H1 (cell line): ENCODE results near the gene CRYBG1. TPM values are rescaled to one million over a fixed set of nuclear protein-coding genes. Genes with fewer than 3 reads are reported as not detected.

ENCODE experiments used
- CTCF ChIA-PET: fragments of 300-600 bp; sonication (Branson Sonifier 250); formaldehyde crosslinking; loops from one replicate; lab custom pipeline; 2021; ENCODE audit not compliant: partially characterized antibody; lab: Charles Lee
- POLR2A ChIA-PET: fragments of 300-600 bp; sonication (Branson Sonifier 250); formaldehyde crosslinking; loops from one replicate; lab custom pipeline; 2021; ENCODE audit warnings: inconsistent platforms; ENCODE audit not compliant: partially characterized antibody; lab: Charles Lee
- DNase-seq, 2 experiments: peaks; one replicate each; pipeline versions ENCODE4 v3.0.0 to v3.0.0-alpha.2; 2010 to 2022; ENCODE audit warnings: low spot score in 2 of 2, low read depth in 1 of 2, mixed read lengths in 1 of 2
- FAIRE-seq: peaks from 2 replicates; lab custom pipeline; 2011; peaks lifted over from hg19 to GRCh38; lab: Jason Lieb, UNC
- H2AFZ ChIP-seq: 2 replicates; pipeline ENCODE4 v1.8.1; 2012; ENCODE audit warnings: low read length, inconsistent platforms
- H2AK5ac ChIP-seq: 2 replicates; pipeline ENCODE4 v1.6.1; 2013; ENCODE audit warnings: low read depth, low read length
- H2BK120ac ChIP-seq: replicated peaks from 2 replicates; pipeline ENCODE3; 2013; ENCODE audit warnings: low read depth, low read length, inconsistent platforms
- H2BK12ac ChIP-seq: 2 replicates; pipeline ENCODE4 v1.6.1; 2013; ENCODE audit warnings: low read depth, low read length
- H2BK15ac ChIP-seq: 2 replicates; pipeline ENCODE4 v1.6.1; 2013; ENCODE audit warnings: low read length
- H2BK20ac ChIP-seq: 2 replicates; pipeline ENCODE4 v1.6.1; 2013; ENCODE audit warnings: low read length
- H2BK5ac ChIP-seq: 2 replicates; pipeline ENCODE4 v1.6.1; 2013; ENCODE audit warnings: low read depth, low read length
- H3K14ac ChIP-seq: 2 replicates; pipeline ENCODE4 v1.6.1; 2013; ENCODE audit warnings: inconsistent platforms; ENCODE audit not compliant: insufficient read length
- H3K18ac ChIP-seq: 2 replicates; pipeline ENCODE4 v1.6.1; 2013; ENCODE audit warnings: low read length; ENCODE audit errors: extremely low read depth
- H3K23ac ChIP-seq: 2 replicates; pipeline ENCODE4 v1.6.1; 2013; ENCODE audit warnings: inconsistent platforms; ENCODE audit not compliant: insufficient read length
- H3K23me2 ChIP-seq: 2 replicates; pipeline ENCODE4 v1.6.1; 2013; ENCODE audit warnings: low read depth, low read length
- H3K27ac ChIP-seq: 2 replicates; pipeline ENCODE4 v1.6.1; 2011; ENCODE audit warnings: low read depth, low read length, inconsistent platforms
- H3K27me3 ChIP-seq, 4 experiments: replicated peaks in 1 of 4; 1 replicate in 1 of 4; 2 replicates in 3 of 4; pipeline versions ENCODE4 v1.6.1 to v1.8.1; 2011 to 2013; ENCODE audit warnings: low read length in 3 of 4, mild to moderate bottlenecking in 3 of 4, inconsistent platforms in 2 of 4, mixed read lengths in 2 of 4, moderate library complexity in 1 of 4; ENCODE audit not compliant: control insufficient read depth in 3 of 4, insufficient read depth in 3 of 4; ENCODE audit errors: extremely low read depth in 1 of 4
- H3K36me3 ChIP-seq, 4 experiments: 2 replicates each; pipeline versions ENCODE4 v1.6.1 to v1.8.1; 2011 to 2013; ENCODE audit warnings: mild to moderate bottlenecking in 4 of 4, low read length in 3 of 4, moderate library complexity in 2 of 4, control low read depth in 1 of 4, inconsistent platforms in 1 of 4; ENCODE audit not compliant: insufficient read depth in 4 of 4, control insufficient read depth in 2 of 4
- H3K4ac ChIP-seq: replicated peaks from 2 replicates; pipeline ENCODE3; 2013; ENCODE audit warnings: low read length, low read depth, mixed read lengths, inconsistent platforms; ENCODE audit not compliant: insufficient read length
- H3K4me1 ChIP-seq, 4 experiments: replicated peaks in 1 of 4; 1 replicate in 1 of 4; 2 replicates in 3 of 4; pipeline versions ENCODE4 v1.6.1 to v1.8.1; 2011 to 2013; ENCODE audit warnings: low read length in 3 of 4, inconsistent platforms in 2 of 4, mixed read lengths in 1 of 4; ENCODE audit not compliant: insufficient read depth in 4 of 4, control insufficient read depth in 3 of 4
- H3K4me2 ChIP-seq, 2 experiments: 2 replicates each; pipeline versions ENCODE4 v1.6.1 to v1.8.1; 2011 to 2013; ENCODE audit warnings: low read depth in 2 of 2, low read length in 2 of 2, control low read depth in 1 of 2, inconsistent platforms in 1 of 2, mild to moderate bottlenecking in 1 of 2; ENCODE audit not compliant: insufficient read depth in 1 of 2
- H3K4me3 ChIP-seq, 4 experiments: fragments of 200-600, 300-600 bp in 1 of 4; sonication (generic), shearing (Covaris generic), sonication (Bioruptor Twin) in 1 of 4; 2 replicates each; pipeline versions ENCODE4 v1.5.1 to v1.8.1; 2011 to 2016; ENCODE audit warnings: low read length in 4 of 4, low read depth in 3 of 4, control low read depth in 2 of 4, inconsistent platforms in 2 of 4, mild to moderate bottlenecking in 2 of 4, mixed read lengths in 1 of 4, moderate library complexity in 1 of 4; ENCODE audit not compliant: insufficient read depth in 2 of 4; ENCODE audit errors: extremely low read depth in 1 of 4
- H3K56ac ChIP-seq: replicated peaks from 2 replicates; pipeline ENCODE3; 2013; ENCODE audit warnings: low read depth, mild to moderate bottlenecking, mixed read lengths, low read length, inconsistent platforms; ENCODE audit not compliant: insufficient read length
- H3K79me1 ChIP-seq: 2 replicates; pipeline ENCODE4 v1.6.1; 2013; ENCODE audit warnings: low read depth, low read length, control low read depth
- H3K79me2 ChIP-seq, 2 experiments: 2 replicates each; pipeline versions ENCODE4 v1.6.1 to v1.8.1; 2012 to 2013; ENCODE audit warnings: low read length in 2 of 2, mild to moderate bottlenecking in 2 of 2, inconsistent platforms in 1 of 2; ENCODE audit not compliant: insufficient read depth in 2 of 2, control insufficient read depth in 1 of 2
- H3K9ac ChIP-seq, 4 experiments: replicated peaks in 1 of 4; 1 replicate in 1 of 4; 2 replicates in 3 of 4; pipeline versions ENCODE4 v1.6.1 to v1.8.1; 2011 to 2013; ENCODE audit warnings: low read depth in 3 of 4, low read length in 3 of 4, control low read depth in 2 of 4, mild to moderate bottlenecking in 2 of 4, moderate library complexity in 2 of 4, inconsistent platforms in 1 of 4; ENCODE audit errors: extremely low read depth in 1 of 4
- H3K9me3 ChIP-seq, 2 experiments: 2 replicates each; pipeline versions ENCODE4 v1.6.1 to v1.8.1; 2012 to 2013; ENCODE audit warnings: mild to moderate bottlenecking in 2 of 2, moderate library complexity in 2 of 2, control low read depth in 1 of 2, inconsistent platforms in 1 of 2, low read depth in 1 of 2, low read length in 1 of 2, mixed read lengths in 1 of 2; ENCODE audit not compliant: insufficient read depth in 2 of 2
- H4K20me1 ChIP-seq, 2 experiments: replicated peaks in 1 of 2; 2 replicates each; pipeline versions ENCODE3 to v1.8.1; 2011 to 2013; ENCODE audit warnings: inconsistent platforms in 2 of 2, low read length in 2 of 2, mild to moderate bottlenecking in 1 of 2; ENCODE audit not compliant: insufficient read depth in 2 of 2, control insufficient read depth in 1 of 2
- H4K5ac ChIP-seq: 2 replicates; pipeline ENCODE4 v1.6.1; 2013; ENCODE audit warnings: low read length, low read depth, mixed read lengths, inconsistent platforms; ENCODE audit not compliant: insufficient read length
- H4K8ac ChIP-seq: 2 replicates; pipeline ENCODE4 v1.8.0; 2013; ENCODE audit warnings: mild to moderate bottlenecking, moderate library complexity, low read length, inconsistent platforms; ENCODE audit not compliant: insufficient read depth; ENCODE audit errors: extremely low read depth
- H4K91ac ChIP-seq: replicated peaks from 2 replicates; pipeline ENCODE3; 2013; ENCODE audit warnings: low read length, mixed read lengths, inconsistent platforms; ENCODE audit not compliant: insufficient read length
- ASH2L ChIP-seq: fragments of 200-600, 300-600 bp; sonication (generic); IDR thresholded peaks from one replicate; pipeline ENCODE4 v1.7.1; 2017; ENCODE audit warnings: low read length
- BCL11A ChIP-seq, 2 experiments: IDR thresholded peaks; one replicate each; pipeline ENCODE4 v1.6.1; 2011; ENCODE audit warnings: low read depth in 2 of 2, low read length in 2 of 2, mild to moderate bottlenecking in 2 of 2
- EGR1 ChIP-seq: IDR thresholded peaks from 2 replicates; pipeline ENCODE4 v1.6.1; 2011; ENCODE audit warnings: low read depth, low read length, borderline replicate concordance
- EP300 ChIP-seq, 2 experiments: IDR thresholded peaks; 1 replicate in 1 of 2; 2 replicates in 1 of 2; pipeline ENCODE4 v1.6.1; 2011 to 2012; ENCODE audit warnings: low read depth in 2 of 2, low read length in 2 of 2, mild to moderate bottlenecking in 2 of 2, borderline replicate concordance in 1 of 2, inconsistent platforms in 1 of 2, moderate library complexity in 1 of 2
- EZH2 ChIP-seq: fragments of 200-600 bp; sonication (generic); IDR thresholded peaks from 2 replicates; pipeline ENCODE4 v1.7.1; 2012; ENCODE audit warnings: low read depth, mild to moderate bottlenecking, moderate library complexity, low read length, inconsistent platforms; ENCODE audit not compliant: severe bottlenecking
- HDAC6 ChIP-seq: IDR thresholded peaks from one replicate; pipeline ENCODE4 v1.7.1; 2012; ENCODE audit warnings: low read depth, mild to moderate bottlenecking, inconsistent platforms, low read length, moderate library complexity
- JUN ChIP-seq: IDR thresholded peaks from 2 replicates; pipeline ENCODE4 v1.6.1; 2011; ENCODE audit warnings: low read depth, mild to moderate bottlenecking, improper control_type of control experiment, low read length
- KDM1A ChIP-seq: fragments of 200-600, 300-600 bp; sonication (generic); IDR thresholded peaks from 2 replicates; pipeline ENCODE4 v1.7.1; 2016; ENCODE audit warnings: mild to moderate bottlenecking, low read length, borderline replicate concordance
- KDM5A ChIP-seq: fragments of 200-600 bp; IDR thresholded peaks from 2 replicates; pipeline ENCODE4 v1.7.1; 2012; ENCODE audit warnings: mild to moderate bottlenecking, low read length, inconsistent platforms, mixed read lengths
- POU5F1 ChIP-seq: IDR thresholded peaks from 2 replicates; pipeline ENCODE4 v1.6.1; 2011; ENCODE audit warnings: low read depth, mild to moderate bottlenecking, low read length, moderate library complexity
- RFX5 ChIP-seq: IDR thresholded peaks from 2 replicates; pipeline ENCODE4 v1.6.1; 2011; ENCODE audit warnings: low read depth, low read length, improper control_type of control experiment, borderline replicate concordance
- WGBS, 2 experiments: shearing (Covaris generic) in 1 of 2; methylation state at CpG; one replicate each; pipeline versions ENCODE4 v1.1.6 to v1.1.7; 2013 to 2015; ENCODE audit warnings: low lambda C conversion rate in 2 of 2, mixed read lengths in 2 of 2, inconsistent platforms in 1 of 2, low coverage in 1 of 2, missing lambda C conversion rate in 1 of 2; ENCODE audit not compliant: insufficient replicate concordance in 2 of 2, insufficient coverage in 1 of 2, insufficient read length in 1 of 2; ENCODE audit errors: extremely low coverage in 1 of 2, missing lambda C conversion rate in 1 of 2; 5-methylcytosine and 5-hydroxymethylcytosine counted together
- polyA plus RNA-seq, 7 experiments: library from polyadenylated mRNA; depleted of rRNA in 3 of 7; stranded (reverse) in 5 of 7; unstranded in 2 of 7; fragments of >200 nt in 5 of 7; fragments of 200-250 nt in 2 of 7; gene quantifications; 1 replicate in 5 of 7; 2 replicates in 1 of 7; 4 replicates in 1 of 7; pipeline versions ENCODE4 v1.2.1 to v1.2.3, GENCODE V29; 2011 to 2013; ENCODE audit warnings: missing spikeins in 2 of 7, mixed read lengths in 2 of 7
- total RNA-seq: library from RNA; stranded (reverse); fragmentation: NEBNext Ultra II Directional; extraction: Animal tissue kit (Norgen Biotek cat#: 25700); gene quantifications from 2 replicates; pipeline ENCODE4 v1.2.1, GENCODE V29; 2021
- TF ChIP-seq, protein P1 (sequence below): IDR thresholded peaks from 2 replicates; pipeline ENCODE4 v1.6.1; 2012; ENCODE audit warnings: inconsistent platforms

The CRYBG1 gene
- total and polyA plus RNA-seq, 2 of the 8 experiments (the other 6 are each of a cell fraction or from before 2014, with no cell fraction given): 2.2 to 11.6 TPM

DNA sequence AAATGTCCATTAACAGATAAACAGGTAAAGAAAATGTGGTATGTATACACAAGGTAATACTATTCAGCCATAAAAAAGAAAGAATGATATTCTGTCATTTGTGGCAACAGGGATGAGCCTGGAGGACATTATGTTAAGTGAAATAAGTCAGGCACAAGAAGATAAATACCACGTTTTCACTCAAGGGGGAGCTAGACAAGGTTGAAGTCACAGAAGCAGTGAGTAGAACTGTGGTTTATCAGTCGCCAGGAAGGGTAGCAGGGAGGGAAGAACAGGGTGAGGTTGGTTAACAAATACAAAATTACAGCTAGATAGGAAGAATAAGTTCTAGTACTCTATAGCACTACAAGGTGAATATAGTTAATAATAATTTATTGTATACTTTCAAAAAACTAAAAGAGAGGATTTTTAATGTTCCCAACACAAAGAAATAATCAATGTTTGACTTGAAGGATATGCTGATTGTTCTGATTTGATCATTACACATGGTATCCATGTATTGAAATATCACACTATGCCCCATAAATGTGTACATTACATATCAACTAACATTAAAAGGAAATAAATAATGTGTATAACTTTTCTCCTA, 247.7 kb downstream of the CRYBG1 start:
- Histone ChIP-seq H3K4me2 (no peak overlapping the region), H3K9ac (no peak overlapping the region), H3K18ac (no peak overlapping the region), H3K27me3 (no peaks in the 10 kb centered on the region), H3K9me3 (peaks cover 0 to 2% of the 10 kb centered on the region in 2 experiments; a peak in 1 of 4 replicates), H2BK5ac (no peak overlapping the region), H4K5ac (no peak overlapping the region), H2BK20ac (no peak overlapping the region), H2AK5ac (no peak overlapping the region), H3K4ac (no peak overlapping the region), H3K4me3 (no peak overlapping the region), H3K23me2 (no peaks in the 10 kb centered on the region), H2BK12ac (no peak overlapping the region), H4K8ac (no peak overlapping the region), H3K56ac (no peak overlapping the region), H2BK120ac (no peak overlapping the region), H3K23ac (no peak overlapping the region), H3K27ac (no peak overlapping the region), H3K36me3 (peaks cover 0 to 9% (median 0%) of the 10 kb centered on the region in 4 experiments; a peak in 2 of 8 replicates), H4K20me1 (no peaks in the 10 kb centered on the region), H3K79me2 (no peaks in the 10 kb centered on the region), H2BK15ac (no peak overlapping the region), H3K14ac (no peak overlapping the region), H3K79me1 (no peaks in the 10 kb centered on the region), H3K4me1 (peaks cover 2 to 8% (median 4%) of the 10 kb centered on the region in 4 experiments; a peak in 5 of 7 replicates), H2AFZ (no peak overlapping the region), H4K91ac (no peak overlapping the region)
- WGBS, 2 experiments: 24% methylated on average over 2 of the region's 2 CpGs; no CpG with 5 or more reads in 1 of the 2 experiments
- CTCF ChIA-PET: interaction anchor here (0.5 to 5.1 kb wide), 26 partner anchors 12 to 664 kb away, joined by 3 to 52 read pairs (median 3); no protein-coding TSS in a partner anchor
- FAIRE-seq: peak; percentile 93
- POLR2A ChIA-PET: interaction anchor here (1.0 kb wide), 1 partner anchor 366 kb away, joined by 3 read pairs; the partner anchor contains the start of gene CD24
- no peak for DNase-seq
- no peak for TF ChIP-seq ASH2L
- TF ChIP-seq, protein P1, sequence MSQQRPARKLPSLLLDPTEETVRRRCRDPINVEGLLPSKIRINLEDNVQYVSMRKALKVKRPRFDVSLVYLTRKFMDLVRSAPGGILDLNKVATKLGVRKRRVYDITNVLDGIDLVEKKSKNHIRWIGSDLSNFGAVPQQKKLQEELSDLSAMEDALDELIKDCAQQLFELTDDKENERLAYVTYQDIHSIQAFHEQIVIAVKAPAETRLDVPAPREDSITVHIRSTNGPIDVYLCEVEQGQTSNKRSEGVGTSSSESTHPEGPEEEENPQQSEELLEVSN: no peak
- TF ChIP-seq KDM5A: no peak
- TF ChIP-seq POU5F1: no peak
- no peak for TF ChIP-seq KDM1A
- TF ChIP-seq BCL11A (IDR thresholded peaks at IDR 0.05; ENCODE audit: low read depth in 2 of 2, low read length in 2 of 2): no peak
- no peak for TF ChIP-seq EP300 (IDR thresholded peaks at IDR 0.05; ENCODE audit: borderline replicate concordance in 1 of 2, low read depth in 2 of 2, low read length in 2 of 2)
- TF ChIP-seq EZH2: no peak
- no peak for TF ChIP-seq JUN
- no peak for TF ChIP-seq EGR1
- TF ChIP-seq HDAC6: no peak
- TF ChIP-seq RFX5: no peak
